Kidney (tissue), 14 donors: ENCODE results near the gene GCLM. TPM values are rescaled to one million over a fixed set of nuclear protein-coding genes. Genes with fewer than 3 reads are reported as not detected.

Experiments
- DNase-seq, 5 donors: peaks; one replicate each; pipeline ENCODE4 v3.0.0-alpha.2; 2013 to 2020
- FAIRE-seq: peaks from 2 replicates; lab custom pipeline; 2012; peaks lifted over from hg19 to GRCh38; lab: Jason Lieb, UNC
- H3K27ac ChIP-seq, 2 donors: one replicate each; pipeline ENCODE4 v1.7.0; 2013; ENCODE audit warnings: low read depth in 2 of 2, low read length in 2 of 2, inconsistent platforms in 1 of 2
- H3K27me3 ChIP-seq: one replicate; pipeline ENCODE4 v1.7.1; 2013; ENCODE audit warnings: low read length, inconsistent platforms; ENCODE audit not compliant: control insufficient read depth, insufficient read depth
- H3K36me3 ChIP-seq, 3 donors: one replicate each; pipeline versions ENCODE4 v1.7.0 to v1.7.1; 2013; ENCODE audit warnings: low read length in 3 of 3, control low read depth in 1 of 3, inconsistent platforms in 1 of 3; ENCODE audit not compliant: insufficient read depth in 3 of 3, control insufficient read depth in 2 of 3
- H3K4me1 ChIP-seq, 3 donors: one replicate each; pipeline versions ENCODE4 v1.7.0 to v1.7.1; 2013; ENCODE audit warnings: low read length in 3 of 3, inconsistent platforms in 1 of 3, low read depth in 1 of 3; ENCODE audit not compliant: control insufficient read depth in 2 of 3, insufficient read depth in 2 of 3
- H3K4me3 ChIP-seq, 3 donors: one replicate each; pipeline versions ENCODE4 v1.7.0 to v1.8.1; 2013; ENCODE audit warnings: low read length in 3 of 3, control low read depth in 1 of 3, inconsistent platforms in 1 of 3
- H3K9ac ChIP-seq, 3 donors: one replicate each; pipeline versions ENCODE4 v1.7.0 to v1.7.1; 2013; ENCODE audit warnings: low read length in 3 of 3, control low read depth in 1 of 3, inconsistent platforms in 1 of 3
- H3K9me3 ChIP-seq, 3 donors: one replicate each; pipeline versions ENCODE4 v1.7.0 to v1.7.1; 2013; ENCODE audit warnings: low read length in 3 of 3, control low read depth in 1 of 3, inconsistent platforms in 1 of 3; ENCODE audit not compliant: control insufficient read depth in 2 of 3, insufficient read depth in 1 of 3
- intact Hi-C: fragments of 100-400 bp; cut with DNase I; formaldehyde crosslinking; loops from one replicate; pipeline ENCODE4 v1.11.1; 2022
- microRNA-seq: library from miRNA; unstranded; fragments of <30 nt; microRNA quantifications from one replicate; pipeline ENCODE4 v1.2.0, GENCODE V29; 2020
- polyA plus RNA-seq: library from polyadenylated mRNA; stranded (reverse); fragments of 350-450 nt; fragmentation: Illumina TruSeq; extraction: RNeasy Lipid Tissue Mini Kit (QIAGEN cat#74804); gene quantifications from one replicate; pipeline ENCODE4 v1.2.3, GENCODE V29; 2014; ENCODE audit warnings: low read depth, low replicate concordance; ENCODE audit not compliant: insufficient read depth
- total RNA-seq: library from RNA; stranded (reverse); fragmentation: NEBNext Ultra II Directional; extraction: Animal tissue kit (Norgen Biotek cat#: 25700); gene quantifications from one replicate; pipeline ENCODE4 v1.2.1, GENCODE V29; 2021
- TF ChIP-seq, protein P1 (sequence below): IDR thresholded peaks from 3 replicates; pipeline ENCODE4 v1.5.1; 2012; ENCODE audit warnings: mild to moderate bottlenecking, moderate library complexity, borderline replicate concordance; ENCODE audit not compliant: insufficient read depth; ENCODE audit errors: extremely low read depth
- donor health status: control.
- donor health status: control.
- donor health status: control.
- donor health status: control.
- donor health status: control.
- donor health status: DM: yes; HTN: yes; CAD: no.
- donor health status: Normal renal cell carcinoma (clear cell type).

Gene GCLM
- total and polyA plus RNA-seq, 2 donors from 2014 or later, result 14.7 TPM

- Histone ChIP-seq H3K4me3 (no peak overlapping the region), H3K36me3 (no peaks in the 10 kb centered on the region), H3K9ac (no peak overlapping the region), H3K4me1 (no peaks in the 10 kb centered on the region), H3K27ac (no peak overlapping the region), H3K9me3 (no peaks in the 10 kb centered on the region), H3K27me3 (no peaks in the 10 kb centered on the region)
- FAIRE-seq (no peak), DNase-seq (no peak)
- intact Hi-C loops, result no loop called here
- TF ChIP-seq, protein P1, sequence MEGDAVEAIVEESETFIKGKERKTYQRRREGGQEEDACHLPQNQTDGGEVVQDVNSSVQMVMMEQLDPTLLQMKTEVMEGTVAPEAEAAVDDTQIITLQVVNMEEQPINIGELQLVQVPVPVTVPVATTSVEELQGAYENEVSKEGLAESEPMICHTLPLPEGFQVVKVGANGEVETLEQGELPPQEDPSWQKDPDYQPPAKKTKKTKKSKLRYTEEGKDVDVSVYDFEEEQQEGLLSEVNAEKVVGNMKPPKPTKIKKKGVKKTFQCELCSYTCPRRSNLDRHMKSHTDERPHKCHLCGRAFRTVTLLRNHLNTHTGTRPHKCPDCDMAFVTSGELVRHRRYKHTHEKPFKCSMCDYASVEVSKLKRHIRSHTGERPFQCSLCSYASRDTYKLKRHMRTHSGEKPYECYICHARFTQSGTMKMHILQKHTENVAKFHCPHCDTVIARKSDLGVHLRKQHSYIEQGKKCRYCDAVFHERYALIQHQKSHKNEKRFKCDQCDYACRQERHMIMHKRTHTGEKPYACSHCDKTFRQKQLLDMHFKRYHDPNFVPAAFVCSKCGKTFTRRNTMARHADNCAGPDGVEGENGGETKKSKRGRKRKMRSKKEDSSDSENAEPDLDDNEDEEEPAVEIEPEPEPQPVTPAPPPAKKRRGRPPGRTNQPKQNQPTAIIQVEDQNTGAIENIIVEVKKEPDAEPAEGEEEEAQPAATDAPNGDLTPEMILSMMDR, result no peak
Observed at GRCh38 chr1:93837961-93838360, 71.3 kb downstream of the GCLM start.

Small RNA genes within 50 kb of the gene (microRNA-seq; reads per million reads assigned to microRNA genes)
- gene MIR760, result 5.1 reads per million, percentile 9 among the genes with 10 or more reads in this experiment

Other genes with a start within 250 kb of the GCLM start
- gene BCAR3, start 227.6 kb downstream of the GCLM start, total RNA-seq, result 25.4 TPM
- 28.4 TPM for gene BCAR3, start 227.6 kb downstream of the GCLM start, polyA plus RNA-seq
- 48.4 TPM for gene DNTTIP2, start 30.2 kb downstream of the GCLM start, total RNA-seq
- 47.3 TPM for gene DNTTIP2, start 30.2 kb downstream of the GCLM start, polyA plus RNA-seq
- 1.5 TPM for gene ABCA4, start 211.7 kb upstream of the GCLM start, total RNA-seq
- gene ABCA4, start 211.7 kb upstream of the GCLM start, polyA plus RNA-seq, result 2.1 TPM